T-cell (primary cell): ENCODE measurements around the gene IFNA1. TPM values are rescaled to one million over a fixed set of nuclear protein-coding genes. Genes with fewer than 3 reads are reported as not detected.

ENCODE experiments used
- ATAC-seq, 4 experiments: fragments of 200-7000 bp in 3 of 4; fragments of 150-1000 bp in 1 of 4; cut with Tn5 transposase; replicated peaks in 1 of 4; 1 replicate in 3 of 4; 2 replicates in 1 of 4; pipeline ENCODE4 v1.10.0; 2021; ENCODE audit warnings: moderate library complexity in 3 of 4, mild to moderate bottlenecking in 2 of 4, moderate number of reproducible peaks in 1 of 4
- CTCF ChIA-PET, 2 donors: fragments of 300-600 bp; sonication (Branson Sonifier 250); formaldehyde crosslinking; loops; one replicate each; lab custom pipeline; 2022; ENCODE audit warnings: antibody characterized with exemption in 2 of 2; lab: Charles Lee
- POLR2A ChIA-PET, 2 donors: fragments of 300-600 bp; sonication (Branson Sonifier 250); formaldehyde crosslinking; loops; one replicate each; lab custom pipeline; 2022; ENCODE audit warnings: antibody characterized with exemption in 2 of 2; lab: Charles Lee
- DNase-seq, 35 experiments: peaks; one replicate each; pipeline versions ENCODE4 v3.0.0 to v3.0.0-alpha.2; 2013 to 2023
- H3K27ac ChIP-seq: one replicate; pipeline ENCODE4 v1.5.1; 2013; ENCODE audit warnings: low read length
- H3K27me3 ChIP-seq, 2 experiments: replicated peaks in 1 of 2; 1 replicate in 1 of 2; 2 replicates in 1 of 2; pipeline versions ENCODE4 v1.6.1 to v1.7.0; 2013; ENCODE audit warnings: low read length in 1 of 2, mixed read lengths in 1 of 2; ENCODE audit not compliant: control insufficient read depth in 2 of 2, insufficient read depth in 2 of 2; ENCODE audit errors: extremely low read depth in 1 of 2
- H3K36me3 ChIP-seq, 2 donors: 1 replicate in 1 of 2; 2 replicates in 1 of 2; pipeline versions ENCODE4 v1.6.1 to v1.7.0; 2013; ENCODE audit warnings: low read length in 1 of 2; ENCODE audit not compliant: control insufficient read depth in 2 of 2, insufficient read depth in 1 of 2; ENCODE audit errors: extremely low read depth in 1 of 2
- H3K4me1 ChIP-seq, 2 experiments: 1 replicate in 1 of 2; 2 replicates in 1 of 2; pipeline versions ENCODE4 v1.6.1 to v1.7.0; 2013; ENCODE audit warnings: low read length in 2 of 2, mixed read lengths in 1 of 2; ENCODE audit not compliant: insufficient read depth in 2 of 2, control insufficient read depth in 1 of 2; ENCODE audit errors: extremely low read depth in 1 of 2
- H3K4me3 ChIP-seq, 2 donors: 1 replicate in 1 of 2; 2 replicates in 1 of 2; pipeline versions ENCODE4 v1.5.1 to v1.7.0; 2013; ENCODE audit warnings: mild to moderate bottlenecking in 2 of 2, low read length in 1 of 2, moderate library complexity in 1 of 2; ENCODE audit not compliant: control insufficient read depth in 1 of 2; ENCODE audit errors: extremely low read depth in 1 of 2
- H3K9me3 ChIP-seq: 2 replicates; pipeline ENCODE4 v1.7.0; 2013
- H3K27ac Mint-ChIP-seq, 2 donors: one replicate each; pipeline ENCODE4 v1.8.0; 2020 to 2021; ENCODE audit warnings: mild to moderate bottlenecking in 2 of 2, mixed read lengths in 2 of 2
- H3K27me3 Mint-ChIP-seq, 2 donors: one replicate each; pipeline ENCODE4 v1.8.0; 2021 to 2022; ENCODE audit warnings: mixed read lengths in 2 of 2
- H3K36me3 Mint-ChIP-seq: one replicate; pipeline ENCODE4 v1.8.0; 2021; ENCODE audit warnings: mixed read lengths
- H3K4me1 Mint-ChIP-seq, 3 donors: one replicate each; pipeline ENCODE4 v1.8.0; 2020 to 2022; ENCODE audit warnings: mixed read lengths in 3 of 3, mild to moderate bottlenecking in 1 of 3
- H3K4me3 Mint-ChIP-seq, 3 donors: one replicate each; pipeline ENCODE4 v1.8.0; 2020 to 2022; ENCODE audit warnings: mild to moderate bottlenecking in 3 of 3, mixed read lengths in 3 of 3, moderate library complexity in 3 of 3
- H3K9me3 Mint-ChIP-seq, 3 donors: one replicate each; pipeline ENCODE4 v1.8.0; 2020 to 2022; ENCODE audit warnings: mixed read lengths in 3 of 3
- WGBS: methylation state at CpG from one replicate; pipeline ENCODE4 v1.1.5; 2013; ENCODE audit warnings: missing lambda C conversion rate; ENCODE audit not compliant: insufficient coverage; 5-methylcytosine and 5-hydroxymethylcytosine counted together
- total RNA-seq, 35 experiments: library from RNA in 6 of 35; stranded (reverse) in 6 of 35; fragments of 120-200 nt in 1 of 35; gene quantifications; one replicate each; pipeline versions ENCODE4 v1.2.1 to v1.2.4 and lab custom pipeline; 2013 to 2026

The IFNA1 gene
- total RNA-seq, 5 donors from 2014 or later (not counting 1 experiment from before 2014, with no cell fraction given), result not detected

DNA sequence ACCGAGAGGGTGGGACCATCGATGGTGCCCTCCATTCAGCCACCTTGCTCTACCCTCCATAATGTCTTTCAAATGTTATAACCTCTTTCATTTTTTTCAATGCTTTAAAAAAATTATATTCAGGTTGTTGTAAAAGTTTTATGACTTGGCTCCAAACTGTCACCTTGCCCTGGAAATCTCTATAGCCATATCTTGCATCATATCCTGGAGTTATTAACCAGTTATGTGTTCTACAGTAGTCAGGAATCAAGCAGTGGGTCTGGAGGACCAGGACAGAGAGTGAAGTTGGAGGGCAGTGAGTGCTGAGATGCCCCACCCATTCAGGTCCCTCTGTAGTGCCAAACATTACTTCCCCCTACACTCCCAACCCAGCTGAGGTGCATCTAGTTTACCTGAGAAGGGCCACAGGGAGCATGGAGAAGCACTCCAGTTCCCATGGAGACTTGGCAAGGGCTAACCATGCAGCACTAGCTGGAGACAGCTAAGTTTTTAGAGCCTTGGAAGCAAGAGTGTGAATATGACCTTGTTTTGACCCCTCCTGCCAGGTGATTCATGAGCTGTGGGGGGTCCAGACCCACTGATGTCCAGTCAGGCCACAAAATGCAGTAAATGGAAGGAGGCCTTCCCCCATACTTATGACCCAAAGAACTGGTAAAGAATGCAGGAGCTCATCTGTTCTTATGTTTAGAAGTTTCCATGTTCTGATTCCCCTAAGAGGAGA is 25.9 kb upstream of the IFNA1 start:
- ChIA-PET POLR2A (interaction anchor here in 1 of 2 donors (0.6 kb wide), 1 partner anchor 21 kb away, joined by 3 read pairs; no protein-coding TSS in a partner anchor), CTCF (interaction anchor here in 1 of 2 donors (1.4 kb wide), 1 partner anchor 89 kb away, joined by 3 read pairs; no protein-coding TSS in a partner anchor)
- no peak overlapping the region for H3K4me3 Mint-ChIP-seq
- ATAC-seq (no peak), DNase-seq (no peak)
- Histone ChIP-seq H3K9me3 (no peaks in the 10 kb centered on the region), H3K4me3 (no peak overlapping the region), H3K4me1 (peaks cover 0 to 4% of the 10 kb centered on the region in 2 experiments), H3K36me3 (no peaks in the 10 kb centered on the region), H3K27ac (no peak overlapping the region), H3K27me3 (peaks cover 0 to 4% of the 10 kb centered on the region in 2 experiments)
- peaks cover 9 to 14% of the 10 kb centered on the region in 2 donors for H3K27me3 Mint-ChIP-seq
- H3K4me1 Mint-ChIP-seq, result peaks cover 0 to 10% (median 7%) of the 10 kb centered on the region in 3 donors
- H3K36me3 Mint-ChIP-seq, result no peaks in the 10 kb centered on the region
- H3K9me3 Mint-ChIP-seq, result no peaks in the 10 kb centered on the region
- WGBS, result no CpG with 5 or more reads among the region's 2 CpGs
- H3K27ac Mint-ChIP-seq, result no peak overlapping the region

DNA sequence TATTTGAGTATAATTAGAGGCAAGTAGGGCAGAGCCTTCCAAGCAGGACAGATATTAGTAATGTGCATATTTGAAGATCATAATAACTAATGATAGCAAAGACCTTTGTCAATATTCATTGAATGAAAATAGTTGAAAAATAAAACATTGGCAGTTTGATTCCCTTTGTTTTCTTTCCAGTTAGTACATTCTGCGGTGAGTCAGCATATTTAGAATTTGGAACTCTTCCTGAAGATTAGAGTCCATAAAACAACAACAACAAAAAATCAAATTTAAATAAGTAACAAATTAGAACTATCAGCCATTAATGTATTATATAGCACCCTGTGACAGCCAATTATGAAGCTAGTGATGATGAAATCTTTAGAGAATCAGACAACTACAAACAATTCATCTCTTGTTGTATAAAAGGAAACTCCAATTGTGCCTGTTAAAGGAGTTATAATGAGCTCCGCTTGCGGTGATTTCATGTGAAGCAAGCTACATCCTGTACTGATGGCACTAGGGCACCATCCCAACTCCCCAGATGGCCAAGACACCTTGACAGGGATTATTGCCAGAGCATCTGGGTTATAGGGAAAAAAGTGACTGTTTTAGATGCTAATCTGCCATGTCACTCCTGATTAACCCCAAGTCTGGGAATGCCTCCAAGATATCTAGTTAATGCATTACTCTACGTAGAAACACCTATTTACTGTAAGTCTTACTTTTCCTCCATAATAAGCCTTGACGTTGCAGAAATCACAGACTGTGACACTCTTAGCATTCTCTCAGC is 24.6 kb upstream of the IFNA1 start:
- Histone ChIP-seq H3K27ac (no peak overlapping the region), H3K36me3 (no peaks in the 10 kb centered on the region), H3K4me1 (peaks cover 0 to 4% of the 10 kb centered on the region in 2 experiments), H3K27me3 (peaks cover 0 to 4% of the 10 kb centered on the region in 2 experiments), H3K9me3 (no peaks in the 10 kb centered on the region), H3K4me3 (no peak overlapping the region)
- ChIA-PET POLR2A (no interaction called here), CTCF (interaction anchor here (0.6 to 1.0 kb wide), 3 partner anchors 87 to 293 kb away, joined by 3 read pairs; no protein-coding TSS in a partner anchor)
- DNase-seq (no peak), ATAC-seq (no peak)
- Mint-ChIP-seq H3K27me3 (peaks cover 7 to 8% of the 10 kb centered on the region in 2 donors), H3K9me3 (no peaks in the 10 kb centered on the region), H3K4me1 (peaks cover 0 to 10% (median 7%) of the 10 kb centered on the region in 3 donors), H3K36me3 (no peaks in the 10 kb centered on the region), H3K4me3 (no peak overlapping the region), H3K27ac (no peak overlapping the region)
- WGBS, result 79% methylated on average over 2 of the region's 5 CpGs

DNA sequence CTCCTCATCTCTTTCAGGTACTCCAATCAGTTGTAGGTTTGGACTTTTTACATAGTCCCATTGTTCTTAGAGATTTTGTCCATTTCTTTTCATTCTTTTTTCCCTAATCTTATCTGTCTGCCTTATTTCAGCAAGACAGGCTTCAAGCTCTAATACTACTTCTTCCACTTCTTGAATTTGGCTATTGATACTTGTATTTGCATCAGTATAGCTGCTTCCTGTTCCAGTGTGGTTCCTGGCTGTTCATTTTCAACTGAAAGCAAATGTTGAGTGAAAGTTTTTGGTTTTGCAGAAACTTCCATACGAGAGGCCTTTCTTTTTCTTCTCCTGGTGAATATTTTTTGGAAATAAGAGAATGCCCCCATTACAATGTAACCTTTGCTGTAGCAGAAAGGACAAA is 12.0 kb upstream of the IFNA1 start:
- Histone ChIP-seq H3K36me3 (no peaks in the 10 kb centered on the region), H3K4me3 (no peak overlapping the region), H3K4me1 (no peaks in the 10 kb centered on the region), H3K9me3 (no peaks in the 10 kb centered on the region), H3K27ac (no peak overlapping the region), H3K27me3 (peaks cover 0 to 7% of the 10 kb centered on the region in 2 experiments)
- H3K4me1 Mint-ChIP-seq, result no peaks in the 10 kb centered on the region
- no peak overlapping the region for H3K4me3 Mint-ChIP-seq
- no peak for ATAC-seq
- no peak for DNase-seq
- no CpG with 5 or more reads among the region's 1 CpG for WGBS
- H3K9me3 Mint-ChIP-seq, result no peaks in the 10 kb centered on the region
- H3K27me3 Mint-ChIP-seq, result peaks cover 36 to 52% of the 10 kb centered on the region in 2 donors
- ChIA-PET CTCF (no interaction called here), POLR2A (no interaction called here)
- H3K36me3 Mint-ChIP-seq, result no peaks in the 10 kb centered on the region
- no peak overlapping the region for H3K27ac Mint-ChIP-seq

DNA sequence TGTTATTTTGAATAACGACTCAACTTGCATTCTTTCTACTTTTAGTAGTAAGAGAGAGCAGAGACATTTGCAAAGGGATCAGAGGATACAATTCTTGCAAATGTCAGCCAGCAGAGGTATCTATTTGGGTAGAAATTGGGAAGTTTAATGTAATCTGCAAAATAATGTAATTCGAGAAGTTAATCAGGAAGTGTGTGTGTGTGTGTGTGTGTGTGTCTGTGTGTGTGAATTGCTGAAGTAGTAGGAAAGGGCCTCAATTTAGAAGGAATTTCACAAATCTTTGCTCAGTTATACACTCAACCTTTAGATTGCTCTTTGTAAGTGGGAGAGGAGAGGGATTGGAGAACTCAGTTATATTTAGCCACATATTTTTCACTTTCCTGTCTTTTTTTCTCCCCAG is 11.0 kb upstream of the IFNA1 start:
- Histone ChIP-seq H3K4me1 (no peaks in the 10 kb centered on the region), H3K4me3 (no peak overlapping the region), H3K27ac (no peak overlapping the region), H3K9me3 (no peaks in the 10 kb centered on the region), H3K27me3 (peaks cover 0 to 7% of the 10 kb centered on the region in 2 experiments), H3K36me3 (no peaks in the 10 kb centered on the region)
- Mint-ChIP-seq H3K4me1 (no peaks in the 10 kb centered on the region), H3K9me3 (no peaks in the 10 kb centered on the region), H3K4me3 (no peak overlapping the region), H3K36me3 (no peaks in the 10 kb centered on the region), H3K27ac (no peak overlapping the region), H3K27me3 (peaks cover 41 to 53% of the 10 kb centered on the region in 2 donors)
- POLR2A ChIA-PET, result no interaction called here
- CTCF ChIA-PET, result no interaction called here
- DNase-seq, result no peak
- no peak for ATAC-seq
- WGBS, result no CpG with 5 or more reads among the region's 2 CpGs

DNA sequence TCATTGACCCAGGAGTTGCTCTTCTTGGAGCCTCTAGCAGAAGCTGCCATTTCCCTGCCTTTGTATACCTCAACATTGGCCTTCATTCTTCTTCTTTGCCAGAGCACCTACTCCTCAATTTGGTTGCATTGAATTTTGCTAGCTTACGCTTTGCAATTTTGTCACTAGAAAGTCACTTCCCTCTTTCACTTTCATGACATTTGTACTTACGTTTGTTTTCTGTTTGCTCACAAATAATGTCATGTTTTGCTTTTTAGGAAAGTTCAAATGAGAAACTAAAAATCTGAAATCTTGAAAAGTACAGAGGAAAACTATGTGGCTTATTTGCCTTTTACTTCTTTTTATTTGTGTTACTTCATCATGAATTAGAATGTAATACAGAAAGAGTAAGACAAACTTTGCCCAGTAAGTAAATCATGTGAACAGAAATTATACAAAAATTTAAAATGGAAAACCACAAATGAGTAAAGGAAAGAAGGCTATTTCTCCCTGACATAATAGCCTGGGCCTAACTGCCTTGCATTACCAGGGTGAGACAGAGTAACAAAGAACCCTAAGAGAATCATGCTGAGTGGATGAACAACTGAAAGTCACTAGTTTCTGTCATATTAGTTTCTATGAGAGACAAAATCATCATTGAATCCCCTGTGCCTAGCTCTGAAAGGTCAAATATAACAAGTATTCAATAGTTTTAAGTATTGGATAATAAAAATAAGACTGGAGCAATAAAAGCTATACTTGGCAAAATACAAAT is 7.4 kb upstream of the IFNA1 start:
- ChIA-PET CTCF (interaction anchor here (0.6 to 2.3 kb wide), 9 partner anchors 10 to 362 kb away, joined by 3 to 26 read pairs (median 4); no protein-coding TSS in a partner anchor), POLR2A (no interaction called here)
- Mint-ChIP-seq H3K36me3 (no peaks in the 10 kb centered on the region), H3K4me1 (no peaks in the 10 kb centered on the region), H3K4me3 (no peak overlapping the region), H3K9me3 (no peaks in the 10 kb centered on the region), H3K27me3 (peaks cover 36 to 37% of the 10 kb centered on the region in 2 donors), H3K27ac (no peak overlapping the region)
- Histone ChIP-seq H3K4me3 (no peak overlapping the region), H3K27me3 (peaks cover 0 to 10% of the 10 kb centered on the region in 2 experiments), H3K27ac (no peak overlapping the region), H3K4me1 (no peaks in the 10 kb centered on the region), H3K9me3 (no peaks in the 10 kb centered on the region), H3K36me3 (no peaks in the 10 kb centered on the region)
- WGBS, result no CpG with 5 or more reads among the region's 2 CpGs
- DNase-seq (no peak), ATAC-seq (no peak)
